ENCODE measurements around the gene IPPK. TPM values are rescaled to one million over a fixed set of nuclear protein-coding genes. Genes with fewer than 3 reads are reported as not detected.

The IPPK gene
- total and polyA plus RNA-seq, 2 donors (not counting 1 experiment from before 2014, with no cell fraction given): 11.1 to 16.4 TPM

DNA sequence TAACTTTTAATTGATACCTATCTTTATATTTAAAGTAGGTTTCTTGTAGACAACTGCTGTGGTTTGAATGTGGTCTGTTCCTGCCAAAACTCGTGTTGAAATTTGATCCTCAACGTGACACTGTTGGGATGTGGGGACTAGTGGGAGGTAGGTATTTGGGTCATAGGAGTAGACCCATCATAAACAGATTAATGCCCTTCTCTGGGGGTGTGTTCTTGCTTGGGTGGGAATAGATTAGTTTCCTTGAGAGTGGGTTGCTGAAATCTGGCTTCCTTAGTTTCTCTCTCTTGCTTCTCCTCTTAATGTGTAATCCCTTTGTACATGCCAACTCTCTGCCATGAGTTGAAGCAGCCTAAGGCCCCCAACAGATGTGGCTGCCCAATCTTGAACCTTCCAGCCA is 34.6 kb upstream of the IPPK start:
- H3K9ac ChIP-seq (ENCODE audit: insufficient read depth, low read length): no peak overlapping the region
- H3K79me2 ChIP-seq (ENCODE audit: control insufficient read depth, insufficient read depth, low read length): no peaks in the 10 kb centered on the region
- H3K4me2 ChIP-seq (ENCODE audit: extremely low read depth, insufficient read depth, low read length): no peak overlapping the region
- no peak overlapping the region for H3K4me3 ChIP-seq (replicated peaks in 1 of 4; ENCODE audit: control extremely low read depth in 1 of 4, insufficient read depth in 1 of 4, low read depth in 3 of 4, low read length in 4 of 4)
- no peaks in the 10 kb centered on the region for H3K27me3 ChIP-seq (ENCODE audit: control insufficient read depth, insufficient read depth, low read length)
- TF ChIP-seq, protein P1, sequence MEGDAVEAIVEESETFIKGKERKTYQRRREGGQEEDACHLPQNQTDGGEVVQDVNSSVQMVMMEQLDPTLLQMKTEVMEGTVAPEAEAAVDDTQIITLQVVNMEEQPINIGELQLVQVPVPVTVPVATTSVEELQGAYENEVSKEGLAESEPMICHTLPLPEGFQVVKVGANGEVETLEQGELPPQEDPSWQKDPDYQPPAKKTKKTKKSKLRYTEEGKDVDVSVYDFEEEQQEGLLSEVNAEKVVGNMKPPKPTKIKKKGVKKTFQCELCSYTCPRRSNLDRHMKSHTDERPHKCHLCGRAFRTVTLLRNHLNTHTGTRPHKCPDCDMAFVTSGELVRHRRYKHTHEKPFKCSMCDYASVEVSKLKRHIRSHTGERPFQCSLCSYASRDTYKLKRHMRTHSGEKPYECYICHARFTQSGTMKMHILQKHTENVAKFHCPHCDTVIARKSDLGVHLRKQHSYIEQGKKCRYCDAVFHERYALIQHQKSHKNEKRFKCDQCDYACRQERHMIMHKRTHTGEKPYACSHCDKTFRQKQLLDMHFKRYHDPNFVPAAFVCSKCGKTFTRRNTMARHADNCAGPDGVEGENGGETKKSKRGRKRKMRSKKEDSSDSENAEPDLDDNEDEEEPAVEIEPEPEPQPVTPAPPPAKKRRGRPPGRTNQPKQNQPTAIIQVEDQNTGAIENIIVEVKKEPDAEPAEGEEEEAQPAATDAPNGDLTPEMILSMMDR (conservative IDR thresholded peaks at IDR 0.05 in 1 of 2, IDR thresholded peaks at IDR 0.05 in 1 of 2; ENCODE audit: low read depth in 1 of 2, low read length in 2 of 2): no peak
- TF ChIP-seq EZH2 (IDR thresholded peaks at IDR 0.05; ENCODE audit: low read length, missing control alignments): no peak
- no peaks in the 10 kb centered on the region for H4K20me1 ChIP-seq (ENCODE audit: control insufficient read depth, extremely low read depth, insufficient read depth, low read length)
- H3K36me3 ChIP-seq (ENCODE audit: control insufficient read depth, insufficient read depth, low read length): no peaks in the 10 kb centered on the region
- no peak overlapping the region for H2AFZ ChIP-seq (ENCODE audit: low read length)
- H3K4me1 ChIP-seq (ENCODE audit: control insufficient read depth, extremely low read depth, insufficient read depth, low read length): no peaks in the 10 kb centered on the region
- peak in 1 of 2 donors; percentile 20 for DNase-seq (ENCODE audit: low read depth in 2 of 2)
- H3K27ac ChIP-seq (ENCODE audit: insufficient read depth, low read length): no peak overlapping the region
- H3K9me3 ChIP-seq (ENCODE audit: control insufficient read depth, insufficient read depth, low read depth, low read length): no peaks in the 10 kb centered on the region

DNA sequence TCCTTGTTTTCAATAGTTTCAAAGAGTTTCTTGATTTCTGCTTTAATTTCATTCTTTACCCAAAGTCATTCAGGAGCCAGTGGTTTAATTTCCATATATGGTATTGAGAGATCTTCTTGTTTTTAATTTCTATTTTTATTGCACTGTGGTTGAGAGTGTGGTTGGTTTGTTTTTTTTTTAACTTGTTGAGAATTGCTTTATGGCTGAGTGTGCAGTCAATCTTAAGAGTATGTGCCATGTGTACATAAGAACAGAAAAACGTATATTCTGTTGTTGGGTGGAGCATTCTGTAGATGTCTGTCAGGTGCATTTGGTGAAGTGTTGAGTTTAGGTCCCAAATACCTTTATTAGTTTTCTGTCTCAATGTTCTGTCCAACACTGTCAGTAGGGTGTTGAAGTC is 26.7 kb upstream of the IPPK start:
- Histone ChIP-seq H3K9ac (ENCODE audit: insufficient read depth, low read length) (no peak overlapping the region), H4K20me1 (ENCODE audit: control insufficient read depth, extremely low read depth, insufficient read depth, low read length) (no peaks in the 10 kb centered on the region), H2AFZ (ENCODE audit: low read length) (no peak overlapping the region), H3K27me3 (ENCODE audit: control insufficient read depth, insufficient read depth, low read length) (no peaks in the 10 kb centered on the region), H3K4me1 (ENCODE audit: control insufficient read depth, extremely low read depth, insufficient read depth, low read length) (no peaks in the 10 kb centered on the region), H3K4me3 (replicated peaks in 1 of 4; ENCODE audit: control extremely low read depth in 1 of 4, insufficient read depth in 1 of 4, low read depth in 3 of 4, low read length in 4 of 4) (no peak overlapping the region), H3K27ac (ENCODE audit: insufficient read depth, low read length) (no peak overlapping the region), H3K79me2 (ENCODE audit: control insufficient read depth, insufficient read depth, low read length) (no peaks in the 10 kb centered on the region), H3K4me2 (ENCODE audit: extremely low read depth, insufficient read depth, low read length) (no peak overlapping the region), H3K9me3 (ENCODE audit: control insufficient read depth, insufficient read depth, low read depth, low read length) (no peaks in the 10 kb centered on the region), H3K36me3 (ENCODE audit: control insufficient read depth, insufficient read depth, low read length) (no peaks in the 10 kb centered on the region)
- no peak for DNase-seq (ENCODE audit: low read depth in 2 of 2)
- TF ChIP-seq, protein P1 (conservative IDR thresholded peaks at IDR 0.05 in 1 of 2, IDR thresholded peaks at IDR 0.05 in 1 of 2; ENCODE audit: low read depth in 1 of 2, low read length in 2 of 2): no peak

DNA sequence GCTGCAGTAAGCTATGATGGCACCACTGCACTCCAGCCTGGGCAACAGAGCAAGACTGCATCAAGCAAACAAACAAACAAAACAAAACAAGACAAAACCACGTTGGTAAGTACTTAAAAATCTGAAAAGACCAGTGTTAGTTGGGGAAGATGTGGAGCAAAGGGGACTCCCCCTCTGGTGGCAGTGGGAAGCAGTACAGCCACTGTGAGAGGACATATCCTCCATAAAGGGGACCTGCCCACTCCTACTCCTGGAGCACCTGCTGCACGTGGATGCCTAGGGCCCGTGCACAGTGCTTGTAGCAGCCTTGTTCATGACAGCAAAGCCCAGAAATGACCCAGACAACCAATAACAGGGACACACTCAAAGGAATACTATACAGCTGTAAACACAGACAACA is 17.0 kb upstream of the IPPK start:
- no peaks in the 10 kb centered on the region for H3K27me3 ChIP-seq (ENCODE audit: control insufficient read depth, insufficient read depth, low read length)
- H3K27ac ChIP-seq (ENCODE audit: insufficient read depth, low read length): no peak overlapping the region
- H3K4me1 ChIP-seq (ENCODE audit: control insufficient read depth, extremely low read depth, insufficient read depth, low read length): no peaks in the 10 kb centered on the region
- no peaks in the 10 kb centered on the region for H3K9me3 ChIP-seq (ENCODE audit: control insufficient read depth, insufficient read depth, low read depth, low read length)
- no peak for DNase-seq (ENCODE audit: low read depth in 2 of 2)
- H3K36me3 ChIP-seq (ENCODE audit: control insufficient read depth, insufficient read depth, low read length): no peaks in the 10 kb centered on the region
- no peak overlapping the region for H2AFZ ChIP-seq (ENCODE audit: low read length)
- no peaks in the 10 kb centered on the region for H4K20me1 ChIP-seq (ENCODE audit: control insufficient read depth, extremely low read depth, insufficient read depth, low read length)
- no peak for TF ChIP-seq EZH2 (IDR thresholded peaks at IDR 0.05; ENCODE audit: low read length, missing control alignments)
- TF ChIP-seq, protein P1 (conservative IDR thresholded peaks at IDR 0.05 in 1 of 2, IDR thresholded peaks at IDR 0.05 in 1 of 2; ENCODE audit: low read depth in 1 of 2, low read length in 2 of 2): peak in 1 of 2 donors; percentile 26
- H3K4me2 ChIP-seq (ENCODE audit: extremely low read depth, insufficient read depth, low read length): no peak overlapping the region
- H3K9ac ChIP-seq (ENCODE audit: insufficient read depth, low read length): no peak overlapping the region
- H3K79me2 ChIP-seq (ENCODE audit: control insufficient read depth, insufficient read depth, low read length): no peaks in the 10 kb centered on the region
- H3K4me3 ChIP-seq (replicated peaks in 1 of 4; ENCODE audit: control extremely low read depth in 1 of 4, insufficient read depth in 1 of 4, low read depth in 3 of 4, low read length in 4 of 4): no peak overlapping the region

Measured in fibroblast of lung (primary cell).